Right lobe of liver (tissue), 4 donors: ENCODE results near the gene C4orf50.
A peak's percentile ranks its signal among the peaks of the same experiment; 100 is the strongest.

ENCODE experiments used
- POLR2A ChIP-seq: fragments of 450-650 bp; IDR thresholded peaks from one replicate; pipeline ENCODE4 v1.6.1; 2017; ENCODE audit warnings: antibody characterized with exemption, mild to moderate bottlenecking
- TF ChIP-seq, protein P1 (sequence below), 4 donors: fragments of 200-600 bp in 3 of 4; fragments of 450-650 bp in 1 of 4; IDR thresholded peaks; one replicate each; pipeline versions ENCODE4 v1.5.1 to v1.8.0; 2016 to 2022; ENCODE audit warnings: antibody characterized with exemption in 4 of 4, mild to moderate bottlenecking in 2 of 4
- donor health status: DM: no; HTN: no; CAD: no.
- donor health status: DM: no; HTN: no; CAD: no.
- donor health status: DM: no; HTN: yes; CAD: no.

- TF ChIP-seq, protein P1, sequence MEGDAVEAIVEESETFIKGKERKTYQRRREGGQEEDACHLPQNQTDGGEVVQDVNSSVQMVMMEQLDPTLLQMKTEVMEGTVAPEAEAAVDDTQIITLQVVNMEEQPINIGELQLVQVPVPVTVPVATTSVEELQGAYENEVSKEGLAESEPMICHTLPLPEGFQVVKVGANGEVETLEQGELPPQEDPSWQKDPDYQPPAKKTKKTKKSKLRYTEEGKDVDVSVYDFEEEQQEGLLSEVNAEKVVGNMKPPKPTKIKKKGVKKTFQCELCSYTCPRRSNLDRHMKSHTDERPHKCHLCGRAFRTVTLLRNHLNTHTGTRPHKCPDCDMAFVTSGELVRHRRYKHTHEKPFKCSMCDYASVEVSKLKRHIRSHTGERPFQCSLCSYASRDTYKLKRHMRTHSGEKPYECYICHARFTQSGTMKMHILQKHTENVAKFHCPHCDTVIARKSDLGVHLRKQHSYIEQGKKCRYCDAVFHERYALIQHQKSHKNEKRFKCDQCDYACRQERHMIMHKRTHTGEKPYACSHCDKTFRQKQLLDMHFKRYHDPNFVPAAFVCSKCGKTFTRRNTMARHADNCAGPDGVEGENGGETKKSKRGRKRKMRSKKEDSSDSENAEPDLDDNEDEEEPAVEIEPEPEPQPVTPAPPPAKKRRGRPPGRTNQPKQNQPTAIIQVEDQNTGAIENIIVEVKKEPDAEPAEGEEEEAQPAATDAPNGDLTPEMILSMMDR (IDR thresholded peaks at IDR 0.05) = peak; percentile 46 to 86 (median 85)
- TF ChIP-seq POLR2A = no peak
Measured at GRCh38 chr4:6019316-6020263, 1.4 kb upstream of the C4orf50 start.
